GM23248 (cell line): ENCODE data around the gene BIK. TPM values are rescaled to one million over a fixed set of nuclear protein-coding genes. Genes with fewer than 3 reads are reported as not detected.
A peak's percentile ranks its signal among the peaks of the same experiment; 100 is the strongest.

ENCODE experiments used
- DNase-seq: peaks from one replicate; pipeline ENCODE4 v3.0.0-alpha.2; 2015
- H2AFZ ChIP-seq: fragments of 200-600 bp; sonication (generic); 2 replicates; pipeline ENCODE4 v1.6.1; 2016; ENCODE audit warnings: antibody characterized with exemption
- H3F3A ChIP-seq: fragments of 200-600 bp; sonication (generic); 2 replicates; pipeline ENCODE4 v1.6.1; 2016; ENCODE audit warnings: mild to moderate bottlenecking, antibody characterized with exemption, mixed run types; ENCODE audit not compliant: insufficient read depth
- H3K27ac ChIP-seq: fragments of 200-600 bp; sonication (generic); 2 replicates; pipeline ENCODE4 v1.5.1; 2016; ENCODE audit warnings: mild to moderate bottlenecking
- H3K27me3 ChIP-seq: fragments of 200-600 bp; sonication (generic); replicated peaks from 2 replicates; pipeline ENCODE4 v1.6.1; 2016; ENCODE audit warnings: mild to moderate bottlenecking; ENCODE audit not compliant: insufficient read depth
- H3K36me3 ChIP-seq: fragments of 200-600 bp; sonication (generic); 2 replicates; pipeline ENCODE4 v1.6.1; 2016; ENCODE audit warnings: low read depth, mild to moderate bottlenecking
- H3K4me1 ChIP-seq: fragments of 200-600 bp; sonication (generic); 2 replicates; pipeline ENCODE4 v1.6.1; 2016; ENCODE audit warnings: mild to moderate bottlenecking; ENCODE audit not compliant: insufficient read depth
- H3K4me2 ChIP-seq: fragments of 200-600 bp; sonication (generic); one replicate; pipeline ENCODE4 v1.6.1; 2016; ENCODE audit warnings: mild to moderate bottlenecking; ENCODE audit not compliant: unreplicated experiment
- H3K4me3 ChIP-seq: fragments of 200-600 bp; sonication (generic); 2 replicates; pipeline ENCODE4 v1.5.1; 2016; ENCODE audit warnings: mild to moderate bottlenecking
- H3K79me2 ChIP-seq: fragments of 200-600 bp; sonication (generic); 2 replicates; pipeline ENCODE4 v1.6.1; 2016; ENCODE audit warnings: mild to moderate bottlenecking; ENCODE audit not compliant: insufficient read depth
- H3K9ac ChIP-seq: fragments of 200-600 bp; sonication (generic); 2 replicates; pipeline ENCODE4 v1.6.1; 2016; ENCODE audit warnings: mild to moderate bottlenecking
- H3K9me2 ChIP-seq: fragments of 200-600 bp; sonication (generic); 2 replicates; pipeline ENCODE4 v1.6.1; 2016; ENCODE audit warnings: mixed run types, mild to moderate bottlenecking, moderate library complexity; ENCODE audit not compliant: insufficient read depth
- H3K9me3 ChIP-seq: fragments of 200-600 bp; sonication (generic); one replicate; pipeline ENCODE4 v1.6.1; 2017; ENCODE audit warnings: low read depth
- H4K20me1 ChIP-seq: fragments of 200-600 bp; sonication (generic); 2 replicates; pipeline ENCODE4 v1.6.0; 2016; ENCODE audit not compliant: insufficient read depth
- EZH2 ChIP-seq: fragments of 200-600 bp; sonication (generic); IDR thresholded peaks from 2 replicates; pipeline ENCODE4 v1.6.1; 2018; ENCODE audit warnings: antibody characterized with exemption, mild to moderate bottlenecking; ENCODE audit not compliant: insufficient read depth, poor library complexity, severe bottlenecking
- EZH2phosphoT487 ChIP-seq: fragments of 200-600 bp; sonication (generic); IDR thresholded peaks from 2 replicates; pipeline ENCODE4 v1.6.1; 2018; ENCODE audit warnings: antibody characterized with exemption, moderate library complexity, mild to moderate bottlenecking, low read depth; ENCODE audit not compliant: insufficient read depth
- WGBS, 2 experiments: methylation state at CpG; one replicate each; pipeline ENCODE4 v1.1.6; 2015 to 2017; ENCODE audit warnings: low lambda C conversion rate in 2 of 2, low coverage in 1 of 2; ENCODE audit errors: missing lambda C conversion rate in 2 of 2; 5-methylcytosine and 5-hydroxymethylcytosine counted together
- in situ Hi-C: fragments of 300-500 bp; cut with MboI; formaldehyde crosslinking; loops from 2 replicates; pipeline ENCODE4 v1.15.0; 2020
- polyA plus RNA-seq: library from polyadenylated mRNA; unstranded; fragments of >200 nt; fragmentation: Nextera tagmentation; extraction: Ambion mirVana; gene quantifications from 2 replicates; pipeline ENCODE4 v1.2.1, GENCODE V29; 2016
- total RNA-seq: library from RNA; depleted of rRNA; stranded (reverse); fragments of >200 nt; shearing (Covaris generic); gene quantifications from 2 replicates; pipeline ENCODE4 v1.2.3, GENCODE V29; 2014

Gene BIK
- total and polyA plus RNA-seq, 2 experiments from 2014 or later, result not detected

DNA sequence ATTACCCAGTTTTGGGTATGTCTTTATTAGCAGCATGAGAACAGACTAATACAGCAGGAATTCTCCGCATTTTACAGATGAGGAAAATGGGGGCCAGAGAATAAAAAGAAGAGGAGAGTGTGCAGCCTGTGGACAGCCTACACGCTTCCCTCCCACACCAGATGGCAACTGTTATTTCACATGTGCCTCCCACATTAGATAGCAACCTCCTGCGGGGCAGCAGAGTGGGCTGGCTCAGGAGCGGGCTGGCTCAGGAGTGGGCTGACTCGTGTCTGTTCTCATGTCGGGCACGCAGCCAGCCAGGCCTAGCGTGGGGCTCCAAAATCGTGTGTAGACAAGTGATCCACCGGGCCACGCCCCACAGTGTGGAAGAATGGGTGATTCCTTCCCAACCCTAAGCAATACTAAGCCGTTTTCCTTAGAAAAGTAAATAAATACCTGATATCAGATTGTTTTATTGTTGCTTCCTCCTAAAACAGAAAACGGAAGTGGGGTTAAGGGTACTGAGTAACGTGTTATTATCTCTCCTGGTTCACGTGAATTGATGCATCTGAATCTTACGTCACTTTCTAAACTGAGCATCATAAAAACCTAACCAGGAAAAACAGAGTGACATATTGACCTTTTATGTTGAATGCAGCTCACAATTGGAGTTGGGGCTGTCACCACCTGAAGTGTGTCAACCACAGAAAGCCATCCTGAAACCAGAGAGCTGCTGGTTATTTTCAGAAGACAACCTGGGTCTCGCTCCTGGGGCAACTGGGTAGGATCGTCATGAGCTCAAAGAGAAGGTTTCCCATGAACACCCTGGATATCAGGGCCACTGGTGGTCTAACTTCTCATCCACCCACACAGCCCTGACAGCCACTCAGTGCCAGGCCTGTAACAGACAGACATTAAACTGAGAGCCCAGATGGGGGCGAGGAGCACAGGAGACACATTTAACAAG, 24.6 kb upstream of the BIK start:
- H2AFZ ChIP-seq, result no peak overlapping the region
- no peak overlapping the region for H3K4me2 ChIP-seq
- DNase-seq, result no peak
- H3K36me3 ChIP-seq, result no peaks in the 10 kb centered on the region
- H3K27me3 ChIP-seq, result no peaks in the 10 kb centered on the region
- H3K9ac ChIP-seq, result no peak overlapping the region
- in situ Hi-C loops, result no loop called here
- no peaks in the 10 kb centered on the region for H3K9me3 ChIP-seq
- H4K20me1 ChIP-seq, result no peaks in the 10 kb centered on the region
- H3K27ac ChIP-seq, result no peak overlapping the region
- TF ChIP-seq EZH2phosphoT487 (no peak), EZH2 (no peak)
- WGBS, 2 experiments, result 88 to 89% methylated on average over 19 of the region's 19 CpGs
- no peaks in the 10 kb centered on the region for H3K4me1 ChIP-seq
- H3K9me2 ChIP-seq, result no peaks in the 10 kb centered on the region
- H3K4me3 ChIP-seq, result no peak overlapping the region
- no peaks in the 10 kb centered on the region for H3F3A ChIP-seq
- no peaks in the 10 kb centered on the region for H3K79me2 ChIP-seq

DNA sequence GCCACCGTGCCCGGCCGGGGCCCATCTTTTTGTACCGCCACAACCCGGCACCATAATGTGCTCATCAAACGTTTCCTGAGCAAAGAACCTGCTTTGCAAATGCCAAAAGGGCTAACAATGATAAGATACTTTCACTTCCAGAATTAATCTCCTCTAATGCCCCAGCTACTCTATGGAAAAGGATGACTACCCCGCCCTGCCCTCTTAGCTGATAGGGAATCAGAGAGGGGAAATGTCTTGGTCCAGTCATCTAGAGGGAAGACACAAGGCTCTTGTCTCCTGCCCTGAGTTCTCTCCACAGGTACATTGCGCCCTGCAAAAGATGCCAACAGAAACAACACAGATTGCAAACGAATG, 21.9 kb upstream of the BIK start:
- no peaks in the 10 kb centered on the region for H4K20me1 ChIP-seq
- in situ Hi-C loops, result no loop called here
- H3K36me3 ChIP-seq, result no peaks in the 10 kb centered on the region
- H3K9me2 ChIP-seq, result no peaks in the 10 kb centered on the region
- H3K4me1 ChIP-seq, result no peaks in the 10 kb centered on the region
- no peaks in the 10 kb centered on the region for H3F3A ChIP-seq
- H3K4me2 ChIP-seq, result peak overlapping the region; percentile 99
- DNase-seq, result peak; percentile 42
- H3K9me3 ChIP-seq, result no peaks in the 10 kb centered on the region
- no peak for TF ChIP-seq EZH2
- no peak for TF ChIP-seq EZH2phosphoT487
- H3K9ac ChIP-seq, result peak overlapping the region; percentile 84
- H3K4me3 ChIP-seq, result peak overlapping the region; percentile 92
- no peaks in the 10 kb centered on the region for H3K79me2 ChIP-seq
- H3K27me3 ChIP-seq, result no peaks in the 10 kb centered on the region
- 43 to 48% methylated on average over 9 of the region's 9 CpGs for WGBS, 2 experiments
- H2AFZ ChIP-seq, result peak overlapping the region; percentile 96
- peak overlapping the region; percentile 64 for H3K27ac ChIP-seq

DNA sequence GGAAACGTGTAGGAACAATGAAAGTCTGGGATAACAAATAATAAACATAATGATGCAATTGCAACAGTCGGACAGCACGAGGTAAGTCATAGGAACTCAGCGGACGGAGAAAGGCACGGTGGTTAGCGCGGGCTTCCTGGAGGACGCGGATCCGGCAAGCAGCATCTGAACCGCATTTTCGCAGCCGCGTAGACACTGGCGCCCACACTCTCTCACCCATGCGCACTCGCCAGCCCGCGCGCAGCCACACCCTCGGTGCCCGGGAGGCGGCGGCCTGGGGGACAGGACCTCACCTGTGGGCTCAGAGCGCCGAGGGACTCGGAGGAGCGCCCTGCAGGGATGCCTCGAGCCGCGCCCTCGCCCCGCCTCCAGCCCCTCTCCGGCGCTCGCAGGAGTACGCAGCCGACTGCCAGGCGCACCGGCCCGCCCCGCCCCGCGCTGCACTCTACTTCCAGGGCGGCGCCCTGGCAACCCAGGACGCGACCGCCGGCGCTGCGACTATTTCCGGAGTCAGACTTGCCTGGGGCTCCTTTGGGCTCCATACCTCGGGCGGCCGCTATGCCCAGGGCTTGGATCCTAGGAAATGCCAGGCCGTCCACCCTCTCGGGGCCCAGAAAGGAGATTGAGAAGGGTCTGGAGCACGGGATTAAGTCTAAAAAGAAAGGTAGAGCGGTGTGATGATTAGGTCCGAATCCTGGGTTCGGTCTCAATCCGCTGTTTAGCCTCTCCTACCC, 21.4 kb upstream of the BIK start, which contains the start of gene TTLL1:
Gene TTLL1, minus strand, starts transcription at position 408 of the 734 bp plus-strand sequence. CDS start 13,805 bp downstream, outside the sequence.
- TF ChIP-seq EZH2, result no peak
- TF ChIP-seq EZH2phosphoT487, result no peak
- Histone ChIP-seq H3K9ac (peak within 1 kb of the TSS; percentile 84), H3K36me3 (no peaks in the 10 kb centered on the region), H3K4me1 (no peaks in the 10 kb centered on the region), H3K9me2 (no peaks in the 10 kb centered on the region), H3K4me2 (peak within 1 kb of the TSS; percentile 99), H3K27ac (peak within 1 kb of the TSS; percentile 64), H3F3A (no peaks in the 10 kb centered on the region), H3K79me2 (no peaks in the 10 kb centered on the region), H3K9me3 (no peaks in the 10 kb centered on the region), H3K27me3 (no peaks in the 10 kb centered on the region), H2AFZ (peak within 1 kb of the TSS; percentile 96), H4K20me1 (no peaks in the 10 kb centered on the region), H3K4me3 (peak within 1 kb of the TSS; percentile 92)
- 4% methylated on average over 51 to 64 of the region's 64 CpGs for WGBS, 2 experiments
- peak; percentile 94 for DNase-seq
- in situ Hi-C loops, result no loop called here

DNA sequence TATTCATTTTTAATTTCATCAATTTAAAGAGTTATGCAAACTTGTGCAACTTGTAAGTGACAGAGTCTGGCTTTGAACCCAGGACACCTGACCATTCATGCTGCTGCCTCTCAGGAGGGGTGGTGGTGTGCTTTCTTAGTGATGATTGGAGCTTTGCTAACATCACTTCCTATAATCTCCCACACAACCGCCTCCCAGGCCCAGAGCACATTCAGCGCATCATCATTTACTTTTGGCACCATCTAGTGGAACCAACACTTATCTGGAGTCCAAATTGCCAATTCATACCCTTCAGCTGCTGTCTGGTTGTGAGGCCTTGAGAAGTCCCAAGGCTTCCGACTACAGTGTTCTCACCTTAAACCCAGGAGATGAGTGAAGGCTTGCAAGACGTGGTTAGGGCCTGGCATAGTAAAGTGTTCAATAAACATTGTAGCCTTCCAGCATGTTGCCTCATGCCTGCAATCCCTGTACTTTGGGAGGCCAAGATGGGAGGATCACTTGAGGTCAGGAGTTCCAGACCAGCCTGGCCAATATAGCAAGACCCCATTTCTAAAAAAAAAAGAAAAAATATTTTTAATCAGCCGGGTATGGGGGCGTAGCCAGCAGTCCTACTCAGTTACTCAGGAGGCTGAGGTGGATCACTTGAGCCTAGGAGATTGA, 20.3 kb upstream of the BIK start:
- 10 to 13% methylated on average over 6 of the region's 6 CpGs for WGBS, 2 experiments
- H3K4me1 ChIP-seq, result no peaks in the 10 kb centered on the region
- no peaks in the 10 kb centered on the region for H3F3A ChIP-seq
- H3K27me3 ChIP-seq, result no peaks in the 10 kb centered on the region
- no peaks in the 10 kb centered on the region for H3K36me3 ChIP-seq
- no peaks in the 10 kb centered on the region for H4K20me1 ChIP-seq
- DNase-seq, result peak; percentile 95
- H3K9me3 ChIP-seq, result no peaks in the 10 kb centered on the region
- H3K9me2 ChIP-seq, result no peaks in the 10 kb centered on the region
- H3K9ac ChIP-seq, result no peak overlapping the region
- no peak for TF ChIP-seq EZH2
- no peak for TF ChIP-seq EZH2phosphoT487
- peak overlapping the region; percentile 81 for H3K4me2 ChIP-seq
- no peak overlapping the region for H2AFZ ChIP-seq
- no peaks in the 10 kb centered on the region for H3K79me2 ChIP-seq
- H3K4me3 ChIP-seq, result no peak overlapping the region
- in situ Hi-C loops, result no loop called here
- H3K27ac ChIP-seq, result peak overlapping the region; percentile 64
